ENCODE measurements around the gene CMSS1.

The CMSS1 gene

GRCh38 chr3:99817437-99818240 is at the start of gene CMSS1:
Gene CMSS1, plus strand, starts transcription at chr3:99817862.
- H3K4me3 ChIP-seq (ENCODE audit: low read depth, low read length): peak within 1 kb of the TSS; percentile 67
- TF ChIP-seq CTCF (IDR thresholded peaks at IDR 0.05; ENCODE audit: borderline replicate concordance, insufficient read depth, low read depth, low read length): peak; percentile 36; the same call in 1 of the 2 replicates

- no peak for TF ChIP-seq CTCF (IDR thresholded peaks at IDR 0.05; ENCODE audit: borderline replicate concordance, insufficient read depth, low read depth, low read length)
- no peak overlapping the region for H3K4me3 ChIP-seq (ENCODE audit: low read depth, low read length)
Observed at GRCh38 chr3:99768126-99768525, 49.5 kb upstream of the CMSS1 start.

- TF ChIP-seq CTCF (IDR thresholded peaks at IDR 0.05; ENCODE audit: borderline replicate concordance, insufficient read depth, low read depth, low read length): no peak
Observed at GRCh38 chr3:99768808-99769501, 48.7 kb upstream of the CMSS1 start.

GRCh38 chr3:99772171-99772570 is 45.5 kb upstream of the CMSS1 start:
- H3K4me3 ChIP-seq (ENCODE audit: low read depth, low read length): no peak overlapping the region
- no peak for TF ChIP-seq CTCF (IDR thresholded peaks at IDR 0.05; ENCODE audit: borderline replicate concordance, insufficient read depth, low read depth, low read length)

More at GRCh38 chr3:99768808-99769501, 48.7 kb upstream of the CMSS1 start:
- no peak overlapping the region for H3K4me3 ChIP-seq (ENCODE audit: low read depth, low read length)

GRCh38 chr3:99772671-99773070 is 45.0 kb upstream of the CMSS1 start:
- no peak overlapping the region for H3K4me3 ChIP-seq (ENCODE audit: low read depth, low read length)
- no peak for TF ChIP-seq CTCF (IDR thresholded peaks at IDR 0.05; ENCODE audit: borderline replicate concordance, insufficient read depth, low read depth, low read length)

- TF ChIP-seq CTCF (IDR thresholded peaks at IDR 0.05; ENCODE audit: borderline replicate concordance, insufficient read depth, low read depth, low read length): no peak
- H3K4me3 ChIP-seq (ENCODE audit: low read depth, low read length): no peak overlapping the region
Observed at GRCh38 chr3:99774467-99774866, 43.2 kb upstream of the CMSS1 start.
